DMS79 (cell line): ENCODE data around the gene NIPAL4.

Source experiments
- DNase-seq: peaks from one replicate; lab custom pipeline; 2025; lab: John Stamatoyannopoulos, UW

Gene NIPAL4

GRCh38 chr5:157516626-157517325 is 56.8 kb downstream of the NIPAL4 start:
- no peak for DNase-seq

- no peak for DNase-seq
These were observed 59.0 kb downstream of the NIPAL4 start for GRCh38 chr5:157518963-157519362.

- no peak for DNase-seq
These were observed 59.7 kb downstream of the NIPAL4 start for GRCh38 chr5:157519579-157520253.

- no peak for DNase-seq
These were observed 61.1 kb downstream of the NIPAL4 start for GRCh38 chr5:157520911-157521703.

- no peak for DNase-seq
These were observed 61.7 kb downstream of the NIPAL4 start for GRCh38 chr5:157521704-157522029.

- no peak for DNase-seq
These were observed 64.0 kb downstream of the NIPAL4 start for GRCh38 chr5:157523976-157524375.
